ENCODE measurements around the gene SLC22A15.

SLC22A15 gene

DNA sequence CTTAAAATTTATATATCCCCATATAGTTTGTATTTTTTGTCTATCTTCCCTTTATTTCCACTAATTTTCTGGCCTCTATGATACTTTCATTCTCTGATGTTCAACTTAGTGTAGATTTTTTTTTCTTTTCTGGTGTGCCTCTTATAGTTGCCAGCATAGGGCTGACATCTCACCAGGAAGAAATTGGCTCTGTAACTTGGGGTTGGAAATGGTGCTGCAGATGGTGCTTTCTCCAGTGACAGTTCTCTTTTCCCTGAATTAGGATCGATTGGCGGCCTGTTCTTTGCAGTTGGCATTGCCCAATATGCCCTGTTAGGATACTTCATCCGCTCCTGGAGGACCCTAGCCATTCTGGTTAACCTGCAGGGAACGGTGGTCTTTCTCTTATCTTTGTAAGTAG, 50.3 kb downstream of the SLC22A15 start:
- ATAC-seq = no peak
- TF ChIP-seq RARB (CRISPR knock-in tag; IDR thresholded peaks at IDR 0.05) = no peak
- TF ChIP-seq ZNF8 (CRISPR knock-in tag; IDR thresholded peaks at IDR 0.05) = no peak
- no peak for TF ChIP-seq ZFP3 (CRISPR knock-in tag; IDR thresholded peaks at IDR 0.05)
- no peak for TF ChIP-seq ZFP30 (CRISPR knock-in tag; IDR thresholded peaks at IDR 0.05)
- no peak for TF ChIP-seq PPARA (CRISPR knock-in tag; IDR thresholded peaks at IDR 0.05; ENCODE audit: borderline replicate concordance)
- no peak for TF ChIP-seq CSDC2 (CRISPR knock-in tag; IDR thresholded peaks at IDR 0.05)
- no peak for TF ChIP-seq ESRRG (CRISPR knock-in tag; IDR thresholded peaks at IDR 0.05)
- TF ChIP-seq ZC3H10 (CRISPR knock-in tag; IDR thresholded peaks at IDR 0.05) = no peak
- TF ChIP-seq ZNF70 (CRISPR knock-in tag; IDR thresholded peaks at IDR 0.05) = no peak
- TF ChIP-seq TCF4 (CRISPR knock-in tag; IDR thresholded peaks at IDR 0.05; ENCODE audit: borderline replicate concordance) = no peak
- TF ChIP-seq ARNTL (CRISPR knock-in tag; IDR thresholded peaks at IDR 0.05; ENCODE audit: borderline replicate concordance, low read depth) = no peak
- no peak for TF ChIP-seq TOX (CRISPR knock-in tag; IDR thresholded peaks at IDR 0.05; ENCODE audit: borderline replicate concordance)
- no peak for TF ChIP-seq GLIS3 (CRISPR knock-in tag; IDR thresholded peaks at IDR 0.05)
- TF ChIP-seq, protein P1, sequence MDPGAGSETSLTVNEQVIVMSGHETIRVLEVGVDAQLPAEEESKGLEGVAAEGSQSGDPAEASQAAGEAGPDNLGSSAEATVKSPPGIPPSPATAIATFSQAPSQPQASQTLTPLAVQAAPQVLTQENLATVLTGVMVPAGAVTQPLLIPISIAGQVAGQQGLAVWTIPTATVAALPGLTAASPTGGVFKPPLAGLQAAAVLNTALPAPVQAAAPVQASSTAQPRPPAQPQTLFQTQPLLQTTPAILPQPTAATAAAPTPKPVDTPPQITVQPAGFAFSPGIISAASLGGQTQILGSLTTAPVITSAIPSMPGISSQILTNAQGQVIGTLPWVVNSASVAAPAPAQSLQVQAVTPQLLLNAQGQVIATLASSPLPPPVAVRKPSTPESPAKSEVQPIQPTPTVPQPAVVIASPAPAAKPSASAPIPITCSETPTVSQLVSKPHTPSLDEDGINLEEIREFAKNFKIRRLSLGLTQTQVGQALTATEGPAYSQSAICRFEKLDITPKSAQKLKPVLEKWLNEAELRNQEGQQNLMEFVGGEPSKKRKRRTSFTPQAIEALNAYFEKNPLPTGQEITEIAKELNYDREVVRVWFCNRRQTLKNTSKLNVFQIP (CRISPR knock-in tag; IDR thresholded peaks at IDR 0.05; ENCODE audit: borderline replicate concordance, low read depth) = no peak

DNA sequence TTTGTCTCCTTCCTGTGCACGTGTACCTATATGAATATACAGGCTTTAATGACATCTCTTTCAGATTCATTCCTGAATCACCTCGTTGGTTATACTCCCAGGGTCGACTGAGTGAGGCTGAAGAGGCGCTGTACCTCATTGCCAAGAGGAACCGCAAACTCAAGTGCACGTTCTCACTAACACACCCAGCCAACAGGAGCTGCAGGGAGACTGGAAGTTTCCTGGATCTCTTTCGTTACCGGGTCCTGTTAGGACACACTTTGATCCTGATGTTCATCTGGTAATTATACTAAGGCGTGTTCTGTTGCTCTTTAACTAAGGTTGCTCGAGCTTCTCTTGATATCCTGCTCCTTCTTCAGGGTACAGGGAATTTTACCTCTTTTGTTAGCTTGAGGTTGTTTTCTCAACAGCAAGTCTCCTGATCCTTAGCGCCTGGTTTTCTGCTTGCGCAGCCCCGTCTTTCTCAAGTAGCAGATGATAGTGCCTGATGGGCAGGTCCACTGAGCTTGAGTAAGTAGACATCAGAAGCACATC, 55.1 kb downstream of the SLC22A15 start:
- no peak for ATAC-seq
- TF ChIP-seq TOX (CRISPR knock-in tag; IDR thresholded peaks at IDR 0.05; ENCODE audit: borderline replicate concordance) (no peak), ARNTL (CRISPR knock-in tag; IDR thresholded peaks at IDR 0.05; ENCODE audit: borderline replicate concordance, low read depth) (no peak), PPARA (CRISPR knock-in tag; IDR thresholded peaks at IDR 0.05; ENCODE audit: borderline replicate concordance) (no peak), ZNF70 (CRISPR knock-in tag; IDR thresholded peaks at IDR 0.05) (no peak), OSR1 (CRISPR knock-in tag; IDR thresholded peaks at IDR 0.05) (no peak), ISL1 (CRISPR knock-in tag; IDR thresholded peaks at IDR 0.05) (no peak), ZC3H10 (CRISPR knock-in tag; IDR thresholded peaks at IDR 0.05) (no peak), ZNF8 (CRISPR knock-in tag; IDR thresholded peaks at IDR 0.05) (no peak), BACH2 (CRISPR knock-in tag; IDR thresholded peaks at IDR 0.05; ENCODE audit: borderline replicate concordance) (no peak), ZFP3 (CRISPR knock-in tag; IDR thresholded peaks at IDR 0.05) (no peak), GLIS3 (CRISPR knock-in tag; IDR thresholded peaks at IDR 0.05) (no peak), SNAI2 (CRISPR knock-in tag; IDR thresholded peaks at IDR 0.05) (no peak), CREB5 (CRISPR knock-in tag; IDR thresholded peaks at IDR 0.05; ENCODE audit: low read depth) (no peak), TSHZ2 (CRISPR knock-in tag; IDR thresholded peaks at IDR 0.05) (no peak), ZFP30 (CRISPR knock-in tag; IDR thresholded peaks at IDR 0.05) (no peak), RARB (CRISPR knock-in tag; IDR thresholded peaks at IDR 0.05) (no peak), ZNF565 (CRISPR knock-in tag; conservative IDR thresholded peaks at IDR 0.05; ENCODE audit: low read depth) (no peak), TCF4 (CRISPR knock-in tag; IDR thresholded peaks at IDR 0.05; ENCODE audit: borderline replicate concordance) (no peak)
- TF ChIP-seq, protein P2, sequence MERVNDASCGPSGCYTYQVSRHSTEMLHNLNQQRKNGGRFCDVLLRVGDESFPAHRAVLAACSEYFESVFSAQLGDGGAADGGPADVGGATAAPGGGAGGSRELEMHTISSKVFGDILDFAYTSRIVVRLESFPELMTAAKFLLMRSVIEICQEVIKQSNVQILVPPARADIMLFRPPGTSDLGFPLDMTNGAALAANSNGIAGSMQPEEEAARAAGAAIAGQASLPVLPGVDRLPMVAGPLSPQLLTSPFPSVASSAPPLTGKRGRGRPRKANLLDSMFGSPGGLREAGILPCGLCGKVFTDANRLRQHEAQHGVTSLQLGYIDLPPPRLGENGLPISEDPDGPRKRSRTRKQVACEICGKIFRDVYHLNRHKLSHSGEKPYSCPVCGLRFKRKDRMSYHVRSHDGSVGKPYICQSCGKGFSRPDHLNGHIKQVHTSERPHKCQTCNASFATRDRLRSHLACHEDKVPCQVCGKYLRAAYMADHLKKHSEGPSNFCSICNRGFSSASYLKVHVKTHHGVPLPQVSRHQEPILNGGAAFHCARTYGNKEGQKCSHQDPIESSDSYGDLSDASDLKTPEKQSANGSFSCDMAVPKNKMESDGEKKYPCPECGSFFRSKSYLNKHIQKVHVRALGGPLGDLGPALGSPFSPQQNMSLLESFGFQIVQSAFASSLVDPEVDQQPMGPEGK (CRISPR knock-in tag; IDR thresholded peaks at IDR 0.05; ENCODE audit: borderline replicate concordance) = no peak
- TF ChIP-seq, protein P1 (CRISPR knock-in tag; IDR thresholded peaks at IDR 0.05; ENCODE audit: borderline replicate concordance, low read depth) = no peak
